Ishikawa (cell line): ENCODE data around the gene TTC17.

Experiments used
- CEBPB ChIP-seq: IDR thresholded peaks from 2 replicates; pipeline ENCODE4 v1.6.1; 2012
- EP300 ChIP-seq: IDR thresholded peaks from 2 replicates; pipeline ENCODE4 v1.6.1; 2012; ENCODE audit warnings: borderline replicate concordance
- NFIC ChIP-seq: IDR thresholded peaks from 2 replicates; pipeline ENCODE4 v1.6.1; 2012
- RAD21 ChIP-seq: IDR thresholded peaks from 2 replicates; pipeline ENCODE4 v1.6.1; 2012; ENCODE audit warnings: low read depth
- REST ChIP-seq: IDR thresholded peaks from 2 replicates; pipeline ENCODE4 v1.6.1; 2012; ENCODE audit warnings: low read depth, mild to moderate bottlenecking
- TAF1 ChIP-seq: IDR thresholded peaks from 2 replicates; pipeline ENCODE4 v1.6.1; 2012; ENCODE audit warnings: low read depth, mild to moderate bottlenecking
- TCF12 ChIP-seq: IDR thresholded peaks from 2 replicates; pipeline ENCODE4 v1.6.1; 2012; ENCODE audit warnings: low read depth
- YY1 ChIP-seq: IDR thresholded peaks from 2 replicates; pipeline ENCODE4 v1.6.1; 2012; ENCODE audit warnings: low read depth
- TF ChIP-seq, protein P1 (sequence below): IDR thresholded peaks from 2 replicates; pipeline ENCODE4 v1.6.1; 2012

- no peak for TF ChIP-seq EP300
- TF ChIP-seq CEBPB = no peak
- no peak for TF ChIP-seq TCF12
- TF ChIP-seq NFIC = no peak
- no peak for TF ChIP-seq YY1
- peak; percentile 57 for TF ChIP-seq RAD21
- TF ChIP-seq, protein P1, sequence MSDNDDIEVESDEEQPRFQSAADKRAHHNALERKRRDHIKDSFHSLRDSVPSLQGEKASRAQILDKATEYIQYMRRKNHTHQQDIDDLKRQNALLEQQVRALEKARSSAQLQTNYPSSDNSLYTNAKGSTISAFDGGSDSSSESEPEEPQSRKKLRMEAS = no peak
- no peak for TF ChIP-seq TAF1
- TF ChIP-seq REST = no peak
Observed at GRCh38 chr11:43419460-43419859, 60.7 kb downstream of the TTC17 start.
